ENCODE results near the gene NCOA5. TPM values are rescaled to one million over a fixed set of nuclear protein-coding genes. Genes with fewer than 3 reads are reported as not detected.

The NCOA5 gene
- total and polyA plus RNA-seq, 2 experiments from 2014 or later = 14.3 to 20.4 TPM

Other genes with a start within 250 kb of the NCOA5 start
- gene ACOT8, start 232.6 kb downstream of the NCOA5 start, total RNA-seq = 45.3 and 55.9 TPM in 2 replicates
- gene ACOT8, start 232.6 kb downstream of the NCOA5 start, polyA plus RNA-seq = 48.3 and 64.9 TPM in 2 replicates
- 7.4 and 8.0 TPM in 2 replicates for gene ZSWIM3, start 232.3 kb downstream of the NCOA5 start, total RNA-seq
- gene ZSWIM3, start 232.3 kb downstream of the NCOA5 start, polyA plus RNA-seq = 2.2 and 4.0 TPM in 2 replicates
- gene ZSWIM1, start 208.7 kb downstream of the NCOA5 start, total RNA-seq = 11.7 and 12.9 TPM in 2 replicates
- 13.5 and 13.7 TPM in 2 replicates for gene ZSWIM1, start 208.7 kb downstream of the NCOA5 start, polyA plus RNA-seq
- 35.9 and 42.8 TPM in 2 replicates for gene SPATA25, start 202.3 kb downstream of the NCOA5 start, total RNA-seq
- gene SPATA25, start 202.3 kb downstream of the NCOA5 start, polyA plus RNA-seq = 6.6 and 7.4 TPM in 2 replicates
- 77.8 and 81.3 TPM in 2 replicates for gene NEURL2, start 198.8 kb downstream of the NCOA5 start, total RNA-seq
- gene NEURL2, start 198.8 kb downstream of the NCOA5 start, polyA plus RNA-seq = 64.5 and 78.2 TPM in 2 replicates
- gene CTSA, start 198.6 kb downstream of the NCOA5 start, total RNA-seq = 52.3 and 61.6 TPM in 2 replicates
- gene CTSA, start 198.6 kb downstream of the NCOA5 start, polyA plus RNA-seq = 78.1 and 82.7 TPM in 2 replicates
- 71.7 and 90.9 TPM in 2 replicates for gene PLTP, start 177.8 kb downstream of the NCOA5 start, total RNA-seq
- 93.6 and 99.6 TPM in 2 replicates for gene PLTP, start 177.8 kb downstream of the NCOA5 start, polyA plus RNA-seq
- gene PCIF1, start 155.3 kb downstream of the NCOA5 start, total RNA-seq = 26.8 and 41.2 TPM in 2 replicates
- 43.8 and 65.7 TPM in 2 replicates for gene PCIF1, start 155.3 kb downstream of the NCOA5 start, polyA plus RNA-seq
- gene ZNF335, start 117.8 kb downstream of the NCOA5 start, total RNA-seq = 18.1 and 28.1 TPM in 2 replicates
- 13.5 and 26.7 TPM in 2 replicates for gene ZNF335, start 117.8 kb downstream of the NCOA5 start, polyA plus RNA-seq
- gene MMP9, start 81.1 kb downstream of the NCOA5 start, total RNA-seq = 0.21 TPM in 1 of 2 replicates, not detected in the other
- gene MMP9, start 81.1 kb downstream of the NCOA5 start, polyA plus RNA-seq = 0.15 and 0.20 TPM in 2 replicates
- gene SLC12A5, start 60.7 kb downstream of the NCOA5 start, total RNA-seq = 7.6 and 8.3 TPM in 2 replicates
- gene SLC12A5, start 60.7 kb downstream of the NCOA5 start, polyA plus RNA-seq = 17.1 and 27.9 TPM in 2 replicates
- 0.35 and 0.42 TPM in 2 replicates for gene CD40, start 28.4 kb upstream of the NCOA5 start, total RNA-seq
- gene CD40, start 28.4 kb upstream of the NCOA5 start, polyA plus RNA-seq = 0.75 and 1.5 TPM in 2 replicates
- gene CDH22, start 218.5 kb upstream of the NCOA5 start, total RNA-seq = not detected in 2 replicates
- not detected in 2 replicates for gene CDH22, start 218.5 kb upstream of the NCOA5 start, polyA plus RNA-seq